Hepatocyte (in vitro differentiated cells): ENCODE data around the gene GOT1. TPM values are rescaled to one million over a fixed set of nuclear protein-coding genes. Genes with fewer than 3 reads are reported as not detected.

Experiments used
- DNase-seq: peaks from one replicate; pipeline ENCODE4 v3.0.0-alpha.2; 2016; ENCODE audit warnings: low spot score
- H2AFZ ChIP-seq: fragments of 200-600 bp; sonication (generic); 2 replicates; pipeline ENCODE4 v1.6.0; 2016; ENCODE audit warnings: antibody characterized with exemption, mild to moderate bottlenecking
- H3K27ac ChIP-seq: fragments of 200-600 bp; sonication (generic); 2 replicates; pipeline ENCODE4 v1.5.1; 2016; ENCODE audit warnings: mild to moderate bottlenecking
- H3K27me3 ChIP-seq: fragments of 200-600 bp; sonication (generic); 2 replicates; pipeline ENCODE4 v1.6.1; 2016
- H3K36me3 ChIP-seq: fragments of 200-600 bp; sonication (generic); replicated peaks from 2 replicates; pipeline ENCODE4 v1.5.1; 2016; ENCODE audit warnings: low read depth; ENCODE audit not compliant: insufficient read depth
- H3K4me1 ChIP-seq: fragments of 200-600 bp; sonication (generic); 2 replicates; pipeline ENCODE4 v1.5.1; 2016; ENCODE audit warnings: mild to moderate bottlenecking, moderate library complexity; ENCODE audit not compliant: insufficient read depth
- H3K4me2 ChIP-seq: fragments of 200-600 bp; sonication (generic); 2 replicates; pipeline ENCODE4 v1.6.0; 2016
- H3K4me3 ChIP-seq: fragments of 200-600 bp; sonication (generic); 2 replicates; pipeline ENCODE4 v1.5.1; 2016; ENCODE audit warnings: mild to moderate bottlenecking
- H3K79me2 ChIP-seq: fragments of 200-600 bp; sonication (generic); 2 replicates; pipeline ENCODE4 v1.6.0; 2017; ENCODE audit warnings: mild to moderate bottlenecking
- H3K9me2 ChIP-seq: fragments of 200-600 bp; sonication (generic); replicated peaks from 2 replicates; pipeline ENCODE4 v1.6.0; 2017; ENCODE audit warnings: mild to moderate bottlenecking; ENCODE audit not compliant: insufficient read depth
- H3K9me3 ChIP-seq: fragments of 200-600 bp; sonication (generic); 2 replicates; pipeline ENCODE4 v1.5.1; 2016; ENCODE audit warnings: low read depth, mild to moderate bottlenecking
- H4K20me1 ChIP-seq: fragments of 200-600 bp; sonication (generic); 2 replicates; pipeline ENCODE4 v1.6.0; 2016; ENCODE audit warnings: mild to moderate bottlenecking; ENCODE audit not compliant: insufficient read depth, poor library complexity, severe bottlenecking
- EZH2 ChIP-seq: fragments of 200-600 bp; sonication (generic); IDR thresholded peaks from 2 replicates; pipeline ENCODE4 v1.6.1; 2016; ENCODE audit warnings: antibody characterized with exemption, mild to moderate bottlenecking, borderline replicate concordance
- EZH2phosphoT487 ChIP-seq: fragments of 200-600 bp; sonication (generic); IDR thresholded peaks from one replicate; pipeline ENCODE4 v1.6.1; 2018; ENCODE audit warnings: antibody characterized with exemption, mild to moderate bottlenecking, low read depth, moderate library complexity; ENCODE audit not compliant: unreplicated experiment, severe bottlenecking
- WGBS: methylation state at CpG from one replicate; pipeline ENCODE4 v1.1.6; 2016; ENCODE audit warnings: low lambda C conversion rate; ENCODE audit errors: missing lambda C conversion rate; 5-methylcytosine and 5-hydroxymethylcytosine counted together
- polyA plus RNA-seq: library from polyadenylated mRNA; unstranded; fragments of >200 nt; fragmentation: Nextera tagmentation; extraction: Ambion mirVana; gene quantifications from 2 replicates; pipeline ENCODE4 v1.2.1, GENCODE V29; 2016
- total RNA-seq: library from RNA; depleted of rRNA; stranded (reverse); fragments of >200 nt; gene quantifications from 2 replicates; pipeline ENCODE4 v1.2.3, GENCODE V29; 2014
- TF ChIP-seq, protein P1 (sequence below): fragments of 200-600 bp; sonication (generic); IDR thresholded peaks from 2 replicates; pipeline ENCODE4 v1.5.1; 2016; ENCODE audit warnings: antibody characterized with exemption, mild to moderate bottlenecking; ENCODE audit not compliant: poor library complexity

The GOT1 gene
- total and polyA plus RNA-seq, 2 experiments from 2014 or later, result 59.0 to 60.8 TPM

DNA sequence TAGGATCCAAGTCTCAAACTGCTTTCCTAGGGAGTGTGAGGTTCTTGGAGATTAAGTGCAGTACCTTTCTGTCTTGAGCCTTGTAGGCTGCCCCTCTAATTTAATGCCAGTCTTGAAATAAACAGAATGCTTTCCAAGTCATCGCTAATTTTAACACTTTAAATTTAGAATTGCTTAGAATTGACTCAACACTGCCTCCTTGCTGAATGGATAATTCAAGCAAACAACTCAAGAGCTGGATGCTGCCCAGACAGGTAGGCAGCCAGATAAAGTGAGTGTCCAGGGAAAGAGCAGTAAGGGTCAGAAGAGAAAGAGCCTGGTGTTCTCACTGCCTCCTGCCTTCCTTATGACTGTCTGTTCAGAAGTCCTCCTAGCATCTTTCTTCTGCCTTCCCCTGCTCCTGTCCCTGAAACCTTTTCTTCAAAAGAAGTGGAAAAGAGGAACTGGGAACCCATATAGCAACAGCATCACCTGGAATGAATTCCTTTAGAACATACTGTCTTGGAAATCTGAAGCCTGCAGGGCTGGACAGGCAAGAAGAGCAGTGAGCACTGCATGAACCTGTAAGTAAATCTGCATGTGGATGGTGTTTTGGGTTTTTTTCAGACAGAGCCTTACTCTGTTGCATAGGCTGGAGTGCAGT is 3.1 kb upstream of the GOT1 start:
- H3K27me3 ChIP-seq, result no peaks in the 10 kb centered on the region
- no peaks in the 10 kb centered on the region for H3K36me3 ChIP-seq
- 41% methylated on average over 1 of the region's 1 CpG for WGBS
- H4K20me1 ChIP-seq, result no peaks in the 10 kb centered on the region
- H3K9me3 ChIP-seq, result no peaks in the 10 kb centered on the region
- no peak overlapping the region for H3K4me2 ChIP-seq
- H2AFZ ChIP-seq, result no peak overlapping the region
- no peak overlapping the region for H3K27ac ChIP-seq
- DNase-seq, result no peak
- no peak for TF ChIP-seq EZH2
- TF ChIP-seq, protein P1, sequence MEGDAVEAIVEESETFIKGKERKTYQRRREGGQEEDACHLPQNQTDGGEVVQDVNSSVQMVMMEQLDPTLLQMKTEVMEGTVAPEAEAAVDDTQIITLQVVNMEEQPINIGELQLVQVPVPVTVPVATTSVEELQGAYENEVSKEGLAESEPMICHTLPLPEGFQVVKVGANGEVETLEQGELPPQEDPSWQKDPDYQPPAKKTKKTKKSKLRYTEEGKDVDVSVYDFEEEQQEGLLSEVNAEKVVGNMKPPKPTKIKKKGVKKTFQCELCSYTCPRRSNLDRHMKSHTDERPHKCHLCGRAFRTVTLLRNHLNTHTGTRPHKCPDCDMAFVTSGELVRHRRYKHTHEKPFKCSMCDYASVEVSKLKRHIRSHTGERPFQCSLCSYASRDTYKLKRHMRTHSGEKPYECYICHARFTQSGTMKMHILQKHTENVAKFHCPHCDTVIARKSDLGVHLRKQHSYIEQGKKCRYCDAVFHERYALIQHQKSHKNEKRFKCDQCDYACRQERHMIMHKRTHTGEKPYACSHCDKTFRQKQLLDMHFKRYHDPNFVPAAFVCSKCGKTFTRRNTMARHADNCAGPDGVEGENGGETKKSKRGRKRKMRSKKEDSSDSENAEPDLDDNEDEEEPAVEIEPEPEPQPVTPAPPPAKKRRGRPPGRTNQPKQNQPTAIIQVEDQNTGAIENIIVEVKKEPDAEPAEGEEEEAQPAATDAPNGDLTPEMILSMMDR, result peak; percentile 21
- no peak for TF ChIP-seq EZH2phosphoT487
- H3K4me1 ChIP-seq, result peaks cover 8% of the 10 kb centered on the region
- no peak overlapping the region for H3K4me3 ChIP-seq
- no peaks in the 10 kb centered on the region for H3K9me2 ChIP-seq
- H3K79me2 ChIP-seq, result peaks cover 37% of the 10 kb centered on the region

DNA sequence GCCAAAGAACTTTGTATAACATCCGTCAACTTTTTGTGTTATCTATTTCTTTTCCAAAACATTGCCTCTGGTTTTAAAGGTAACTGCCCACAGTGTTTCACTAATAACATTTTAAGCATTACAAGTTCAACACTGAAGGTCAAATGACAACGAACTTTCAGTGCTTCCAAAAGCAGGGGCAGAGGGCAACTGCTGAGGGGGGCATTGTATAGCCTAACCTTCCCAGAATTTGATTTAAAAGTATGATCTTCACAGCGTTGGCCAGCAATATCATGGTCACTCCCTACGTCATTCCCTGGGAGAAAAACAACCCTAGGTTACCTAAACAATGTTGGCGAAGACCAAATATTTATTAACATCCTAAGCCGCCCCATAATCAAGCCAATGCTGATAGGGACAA is 2.5 kb upstream of the GOT1 start:
- Histone ChIP-seq H3K4me2 (no peak overlapping the region), H3K9me3 (no peaks in the 10 kb centered on the region), H3K27me3 (no peaks in the 10 kb centered on the region), H3K79me2 (peaks cover 42% of the 10 kb centered on the region), H3K4me3 (no peak overlapping the region), H3K9me2 (no peaks in the 10 kb centered on the region), H3K4me1 (peaks cover 8% of the 10 kb centered on the region), H2AFZ (no peak overlapping the region), H3K27ac (no peak overlapping the region), H3K36me3 (no peaks in the 10 kb centered on the region), H4K20me1 (no peaks in the 10 kb centered on the region)
- no peak for DNase-seq
- no peak for TF ChIP-seq EZH2
- no peak for TF ChIP-seq EZH2phosphoT487
- TF ChIP-seq, protein P1, result no peak
- WGBS, result 87% methylated on average over 6 of the region's 6 CpGs

DNA sequence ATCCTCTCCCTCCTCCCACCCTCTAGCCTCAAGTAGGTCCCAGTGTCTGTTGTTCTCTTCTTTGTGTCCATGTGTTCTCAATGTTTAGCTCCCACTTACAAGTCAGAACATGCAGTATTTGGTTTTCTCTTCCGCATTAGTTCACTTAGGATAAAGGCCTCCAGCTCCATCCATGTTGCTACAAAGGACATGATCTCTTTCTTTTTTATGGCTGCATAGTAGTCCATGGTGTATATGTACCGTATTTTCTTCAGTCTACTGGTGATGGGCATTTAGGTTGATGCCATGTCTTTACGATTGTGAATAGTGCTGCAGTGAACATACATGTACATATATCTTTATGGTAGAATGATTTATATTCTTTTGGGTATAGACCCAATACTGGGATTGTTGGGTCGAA is 1.6 kb upstream of the GOT1 start:
- Histone ChIP-seq H3K4me2 (peak overlapping the region; percentile 97), H3K27ac (no peak overlapping the region), H4K20me1 (no peaks in the 10 kb centered on the region), H3K9me2 (no peaks in the 10 kb centered on the region), H2AFZ (no peak overlapping the region), H3K27me3 (no peaks in the 10 kb centered on the region), H3K4me1 (peaks cover 8% of the 10 kb centered on the region), H3K36me3 (no peaks in the 10 kb centered on the region), H3K9me3 (no peaks in the 10 kb centered on the region), H3K4me3 (no peak overlapping the region), H3K79me2 (peaks cover 49% of the 10 kb centered on the region)
- 98% methylated on average over 4 of the region's 4 CpGs for WGBS
- DNase-seq, result no peak
- TF ChIP-seq EZH2phosphoT487 (no peak), EZH2 (no peak)
- TF ChIP-seq, protein P1, result no peak
